ENCODE data around the gene NEFH. TPM values are rescaled to one million over a fixed set of nuclear protein-coding genes. Genes with fewer than 3 reads are reported as not detected.

Gene NEFH
- total RNA-seq, 1 donor from 2014 or later = 0.87 TPM

GRCh38 chr22:29459773-29460172 lies 20.2 kb upstream of the NEFH start:
- DNase-seq (ENCODE audit: low spot score) = no peak

GRCh38 chr22:29461263-29461662 lies 18.8 kb upstream of the NEFH start:
- no peak for DNase-seq (ENCODE audit: low spot score)

- no peak for DNase-seq (ENCODE audit: low spot score)
Observed at GRCh38 chr22:29463629-29464028, 16.4 kb upstream of the NEFH start.

GRCh38 chr22:29464581-29464980 lies 15.4 kb upstream of the NEFH start:
- DNase-seq (ENCODE audit: low spot score) = no peak

- DNase-seq (ENCODE audit: low spot score) = no peak
Observed at GRCh38 chr22:29469755-29470154, 10.3 kb upstream of the NEFH start.

GRCh38 chr22:29470159-29470855 lies 9.7 kb upstream of the NEFH start:
- DNase-seq (ENCODE audit: low spot score) = no peak

GRCh38 chr22:29473001-29473400 lies 7.0 kb upstream of the NEFH start:
- DNase-seq (ENCODE audit: low spot score) = no peak

- no peak for DNase-seq (ENCODE audit: low spot score)
Observed at GRCh38 chr22:29475550-29475949, 4.5 kb upstream of the NEFH start.

- no peak for DNase-seq (ENCODE audit: low spot score)
Observed at GRCh38 chr22:29476116-29476515, 3.9 kb upstream of the NEFH start.

GRCh38 chr22:29477723-29478318 lies 2.2 kb upstream of the NEFH start:
- no peak for DNase-seq (ENCODE audit: low spot score)

- no peak for DNase-seq (ENCODE audit: low spot score)
Observed at GRCh38 chr22:29478326-29479276, 1.4 kb upstream of the NEFH start.

- DNase-seq (ENCODE audit: low spot score) = no peak
Observed at GRCh38 chr22:29480262-29480511, 169 bp downstream of the NEFH start.

- DNase-seq (ENCODE audit: low spot score) = no peak
Observed at GRCh38 chr22:29480512-29481264, 670 bp downstream of the NEFH start.

GRCh38 chr22:29481265-29482000 lies 1.4 kb downstream of the NEFH start:
- DNase-seq (ENCODE audit: low spot score) = no peak

GRCh38 chr22:29482253-29482652 lies 2.2 kb downstream of the NEFH start:
- DNase-seq (ENCODE audit: low spot score) = no peak

- no peak for DNase-seq (ENCODE audit: low spot score)
Observed at GRCh38 chr22:29482726-29483125, 2.7 kb downstream of the NEFH start.

GRCh38 chr22:29483254-29483653 lies 3.2 kb downstream of the NEFH start:
- DNase-seq (ENCODE audit: low spot score) = no peak

GRCh38 chr22:29484642-29485041 lies 4.6 kb downstream of the NEFH start:
- DNase-seq (ENCODE audit: low spot score) = no peak

GRCh38 chr22:29485448-29485847 lies 5.4 kb downstream of the NEFH start:
- DNase-seq (ENCODE audit: low spot score) = no peak

GRCh38 chr22:29487426-29487986 lies 7.5 kb downstream of the NEFH start:
- no peak for DNase-seq (ENCODE audit: low spot score)
